OCI-LY7 (cell line): ENCODE results near the gene PSMB5. TPM values are rescaled to one million over a fixed set of nuclear protein-coding genes. Genes with fewer than 3 reads are reported as not detected.

Source experiments
- BruUV-seq: library from RNA; stranded (reverse); fragments of 400-500 nt; replicated peaks from 2 replicates; lab custom pipeline; 2021; lab: Mats Ljungman, UMichigan
- CTCF ChIA-PET: fragments of 300-600 bp; sonication (Branson Sonifier 250); formaldehyde crosslinking; loops from one replicate; lab custom pipeline; 2022; ENCODE audit warnings: antibody characterized with exemption; ENCODE audit not compliant: unreplicated experiment; lab: Charles Lee
- POLR2A ChIA-PET: fragments of 300-600 bp; sonication (Branson Sonifier 250); formaldehyde crosslinking; loops from one replicate; lab custom pipeline; 2022; ENCODE audit warnings: antibody characterized with exemption; lab: Charles Lee
- DNase-seq: peaks from one replicate; pipeline ENCODE4 v3.0.0-alpha.2; 2015; ENCODE audit warnings: low spot score
- H2AFZ ChIP-seq: fragments of 200-600 bp; sonication (generic), shearing (Covaris generic); 2 replicates; pipeline ENCODE4 v1.6.1; 2014; ENCODE audit warnings: mild to moderate bottlenecking, antibody characterized with exemption, low read length, moderate library complexity
- H3K27ac ChIP-seq: fragments of 200-600 bp; sonication (generic); 2 replicates; pipeline ENCODE4 v1.5.1; 2014; ENCODE audit warnings: mixed run types, low read depth, mild to moderate bottlenecking, moderate library complexity, low read length, inconsistent platforms; ENCODE audit not compliant: poor library complexity, severe bottlenecking
- H3K36me3 ChIP-seq: fragments of 200-600 bp; sonication (generic); 2 replicates; pipeline ENCODE4 v1.6.1; 2014; ENCODE audit warnings: mild to moderate bottlenecking, antibody characterized with exemption, low read length, moderate library complexity, mixed read lengths; ENCODE audit not compliant: insufficient read depth
- H3K4me1 ChIP-seq: fragments of 200-600 bp; sonication (generic); 2 replicates; pipeline ENCODE4 v1.5.1; 2014; ENCODE audit warnings: mild to moderate bottlenecking, low read length; ENCODE audit not compliant: insufficient read depth, poor library complexity, severe bottlenecking
- H3K4me2 ChIP-seq: fragments of 200-600 bp; sonication (generic); 2 replicates; pipeline ENCODE4 v1.6.1; 2014; ENCODE audit warnings: mild to moderate bottlenecking, low read length
- H3K4me3 ChIP-seq: fragments of 200-600 bp; sonication (generic); 2 replicates; pipeline ENCODE4 v1.5.1; 2014; ENCODE audit warnings: mild to moderate bottlenecking, low read depth, low read length; ENCODE audit not compliant: poor library complexity, severe bottlenecking
- H3K79me2 ChIP-seq: fragments of 200-600 bp; sonication (generic); 2 replicates; pipeline ENCODE4 v1.6.1; 2016; ENCODE audit warnings: low read depth, mild to moderate bottlenecking, low read length, moderate library complexity, mixed read lengths; ENCODE audit not compliant: insufficient read depth
- H3K9me2 ChIP-seq: fragments of 200-600 bp; sonication (generic); 2 replicates; pipeline ENCODE4 v1.6.1; 2016; ENCODE audit warnings: mild to moderate bottlenecking, low read length, mixed read lengths; ENCODE audit not compliant: insufficient read depth
- H3K9me3 ChIP-seq: fragments of 200-600 bp; sonication (generic); 2 replicates; pipeline ENCODE4 v1.6.1; 2014; ENCODE audit warnings: mild to moderate bottlenecking, mixed run types, low read length, mixed read lengths
- H4K20me1 ChIP-seq: fragments of 200-600 bp; sonication (generic); 2 replicates; pipeline ENCODE4 v1.6.1; 2014; ENCODE audit warnings: mild to moderate bottlenecking, antibody characterized with exemption, low read length, moderate library complexity, mixed read lengths; ENCODE audit not compliant: insufficient read depth
- EZH2phosphoT487 ChIP-seq: fragments of 200-600 bp; sonication (generic); IDR thresholded peaks from 2 replicates; pipeline ENCODE4 v1.6.1; 2018; ENCODE audit warnings: low read depth, borderline replicate concordance, mild to moderate bottlenecking, mixed run types, antibody characterized with exemption, low read length, moderate library complexity, mixed read lengths
- intact Hi-C: fragments of 100-400 bp; cut with micrococcal nuclease; formaldehyde crosslinking; loops from one replicate; pipeline ENCODE4 v1.10.0; 2022; ENCODE audit not compliant: unreplicated experiment
- total RNA-seq, 2 experiments: library from RNA; depleted of rRNA in 1 of 2; stranded (reverse); fragments of >200 nt in 1 of 2; shearing (Covaris generic) in 1 of 2; gene quantifications; 2 replicates each; pipeline ENCODE4 v1.2.3, GENCODE V29; 2014 to 2022
- TF ChIP-seq, protein P1 (sequence below): fragments of 200-600 bp; sonication (generic); conservative IDR thresholded peaks from 2 replicates; pipeline ENCODE4 v1.5.1; 2014; ENCODE audit warnings: mild to moderate bottlenecking, antibody characterized with exemption, low read length, moderate library complexity, mixed read lengths

PSMB5 gene
- total RNA-seq, 2 experiments from 2014 or later, result 111 to 122 TPM

DNA sequence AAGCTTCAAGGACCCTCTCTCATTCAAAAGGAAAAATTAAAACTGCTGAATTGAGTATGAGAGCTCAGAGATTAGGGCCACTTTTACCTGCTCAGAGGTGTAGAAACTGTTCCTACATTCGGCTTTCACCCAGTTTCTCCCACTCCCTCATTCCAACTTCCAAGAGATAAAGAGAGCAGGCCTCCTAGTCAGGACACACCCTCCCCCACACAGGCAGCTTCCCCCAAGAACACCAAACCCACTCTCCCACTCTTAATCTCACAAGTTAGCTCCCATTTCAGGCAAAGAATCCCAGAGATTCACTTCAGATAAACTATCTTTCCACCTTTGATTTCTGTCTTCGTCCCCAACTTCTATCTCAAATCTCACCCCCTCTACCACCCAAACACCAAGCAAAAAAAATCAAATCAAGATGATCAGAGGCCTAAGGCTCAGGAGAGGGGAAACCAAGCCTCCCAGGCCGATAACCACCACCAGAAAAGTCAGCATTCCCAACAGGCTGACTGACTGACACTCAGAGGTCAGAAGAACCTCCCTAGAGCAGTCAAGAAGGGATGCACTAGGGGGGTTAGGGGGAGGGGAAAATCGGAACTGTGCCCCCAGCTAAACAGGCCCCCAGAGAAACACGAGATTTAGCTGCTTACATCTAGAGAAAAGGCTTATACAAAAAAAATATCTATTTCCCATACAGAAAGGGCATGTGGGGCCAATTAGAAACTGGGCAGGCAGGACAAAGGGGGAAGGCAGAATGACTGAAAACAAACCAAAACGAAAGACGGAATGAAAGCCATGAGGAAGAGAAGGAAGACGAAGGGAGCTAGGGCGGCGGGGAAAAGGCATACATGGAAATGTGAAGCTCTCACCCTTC, 35.8 kb upstream of the PSMB5 start:
- ChIA-PET POLR2A (interaction anchor here (0.6 to 1.6 kb wide), 7 partner anchors 12 to 230 kb away, joined by 3 to 10 read pairs (median 3); partner anchors contain the start of gene SLC7A8), CTCF (interaction anchor here (0.6 to 1.4 kb wide), 6 partner anchors 12 to 250 kb away, joined by 3 to 8 read pairs (median 4); partner anchors contain the start of gene ACIN1)
- no peak for DNase-seq
- H3K9me2 ChIP-seq, result no peaks in the 10 kb centered on the region
- peak overlapping the region; percentile 42 for H3K27ac ChIP-seq
- H2AFZ ChIP-seq, result no peak overlapping the region
- TF ChIP-seq, protein P1, sequence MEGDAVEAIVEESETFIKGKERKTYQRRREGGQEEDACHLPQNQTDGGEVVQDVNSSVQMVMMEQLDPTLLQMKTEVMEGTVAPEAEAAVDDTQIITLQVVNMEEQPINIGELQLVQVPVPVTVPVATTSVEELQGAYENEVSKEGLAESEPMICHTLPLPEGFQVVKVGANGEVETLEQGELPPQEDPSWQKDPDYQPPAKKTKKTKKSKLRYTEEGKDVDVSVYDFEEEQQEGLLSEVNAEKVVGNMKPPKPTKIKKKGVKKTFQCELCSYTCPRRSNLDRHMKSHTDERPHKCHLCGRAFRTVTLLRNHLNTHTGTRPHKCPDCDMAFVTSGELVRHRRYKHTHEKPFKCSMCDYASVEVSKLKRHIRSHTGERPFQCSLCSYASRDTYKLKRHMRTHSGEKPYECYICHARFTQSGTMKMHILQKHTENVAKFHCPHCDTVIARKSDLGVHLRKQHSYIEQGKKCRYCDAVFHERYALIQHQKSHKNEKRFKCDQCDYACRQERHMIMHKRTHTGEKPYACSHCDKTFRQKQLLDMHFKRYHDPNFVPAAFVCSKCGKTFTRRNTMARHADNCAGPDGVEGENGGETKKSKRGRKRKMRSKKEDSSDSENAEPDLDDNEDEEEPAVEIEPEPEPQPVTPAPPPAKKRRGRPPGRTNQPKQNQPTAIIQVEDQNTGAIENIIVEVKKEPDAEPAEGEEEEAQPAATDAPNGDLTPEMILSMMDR, result no peak
- TF ChIP-seq EZH2phosphoT487, result no peak
- no TSS peak for BruUV-seq
- 0 out of 2 replicates have a peak, but pooled peaks cover 9% of the 10 kb centered on the region for H4K20me1 ChIP-seq
- peak overlapping the region; percentile 94 for H3K4me2 ChIP-seq
- H3K79me2 ChIP-seq, result peaks cover 45% of the 10 kb centered on the region
- no peaks in the 10 kb centered on the region for H3K9me3 ChIP-seq
- intact Hi-C loops, result loop anchor here (2.0 to 5.0 kb wide), 2 partner anchors 24 to 232 kb away; partner anchors contain the start of genes ACIN1, C14orf119 and PPP1R3E
- H3K4me3 ChIP-seq, result peak overlapping the region; percentile 79
- H3K36me3 ChIP-seq, result peaks cover 83% of the 10 kb centered on the region
- H3K4me1 ChIP-seq, result peaks cover 29% of the 10 kb centered on the region

- POLR2A ChIA-PET, result interaction anchor here (0.6 to 1.4 kb wide), 4 partner anchors 25 to 200 kb away, joined by 3 to 5 read pairs (median 3); partner anchors contain the start of genes ACIN1, C14orf119 and SLC7A8
- Histone ChIP-seq H3K36me3 (peaks cover 83% of the 10 kb centered on the region), H3K27ac (peak overlapping the region; percentile 25), H3K4me3 (no peak overlapping the region), H2AFZ (no peak overlapping the region), H3K4me1 (peaks cover 29% of the 10 kb centered on the region), H3K9me2 (no peaks in the 10 kb centered on the region), H3K79me2 (peaks cover 45% of the 10 kb centered on the region), H3K9me3 (no peaks in the 10 kb centered on the region), H3K4me2 (peak overlapping the region; percentile 42; the same call in 1 of the 2 replicates), H4K20me1 (0 out of 2 replicates have a peak, but pooled peaks cover 9% of the 10 kb centered on the region)
- no TSS peak for BruUV-seq
- TF ChIP-seq, protein P1, result no peak
- TF ChIP-seq EZH2phosphoT487, result no peak
- CTCF ChIA-PET, result interaction anchor here (0.6 to 1.7 kb wide), 12 partner anchors 8 to 114 kb away, joined by 3 to 12 read pairs (median 4); partner anchors contain the start of genes ACIN1, C14orf119, CEBPE and SLC7A8
- no peak for DNase-seq
- intact Hi-C loops, result loop anchor here (1.0 kb wide), 2 partner anchors 51 to 118 kb away; no protein-coding TSS in a partner anchor
Observed at GRCh38 chr14:23069413-23069806, 34.7 kb upstream of the PSMB5 start.
